GM23338 (cell line): ENCODE measurements around the gene THEM5. TPM values are rescaled to one million over a fixed set of nuclear protein-coding genes. Genes with fewer than 3 reads are reported as not detected.

ENCODE experiments used
- ATAC-seq: fragments of 200-7000 bp; cut with Tn5 transposase; 3 replicates; pipeline ENCODE4 v1.9.1; 2020
- DNase-seq: peaks from one replicate; pipeline ENCODE4 v3.0.0-alpha.2; 2015; ENCODE audit warnings: low spot score
- H2AFZ ChIP-seq: fragments of 200-600 bp; sonication (generic); 2 replicates; pipeline ENCODE4 v1.8.0; 2016; ENCODE audit warnings: antibody characterized with exemption, mild to moderate bottlenecking, moderate library complexity
- H3F3A ChIP-seq: fragments of 200-600 bp; sonication (generic); replicated peaks from 2 replicates; pipeline ENCODE4 v1.8.0; 2017; ENCODE audit warnings: antibody characterized with exemption, mixed run types, low read depth
- H3K27ac ChIP-seq: fragments of 200-600 bp; sonication (generic); 2 replicates; pipeline ENCODE4 v1.6.1; 2016; ENCODE audit warnings: low read depth
- H3K27me3 ChIP-seq: fragments of 200-600 bp; sonication (generic); 2 replicates; pipeline ENCODE4 v1.8.0; 2016; ENCODE audit warnings: mild to moderate bottlenecking, mixed run types, moderate library complexity; ENCODE audit not compliant: insufficient read depth
- H3K36me3 ChIP-seq: fragments of 200-600 bp; sonication (generic); 2 replicates; pipeline ENCODE4 v1.8.0; 2016; ENCODE audit warnings: mild to moderate bottlenecking; ENCODE audit not compliant: insufficient read depth
- H3K4me1 ChIP-seq: fragments of 200-600 bp; sonication (generic); 2 replicates; pipeline ENCODE4 v1.8.0; 2016; ENCODE audit warnings: mild to moderate bottlenecking, moderate library complexity; ENCODE audit not compliant: insufficient read depth
- H3K4me2 ChIP-seq: fragments of 200-600 bp; sonication (generic); 2 replicates; pipeline ENCODE4 v1.7.1; 2017; ENCODE audit warnings: mixed run types
- H3K4me3 ChIP-seq: fragments of 200-600 bp; sonication (generic); 2 replicates; pipeline ENCODE4 v1.6.1; 2016; ENCODE audit warnings: mixed run types
- H3K79me2 ChIP-seq: fragments of 200-600 bp; sonication (generic); replicated peaks from 2 replicates; pipeline ENCODE4 v1.8.0; 2017; ENCODE audit warnings: mild to moderate bottlenecking; ENCODE audit not compliant: insufficient read depth
- H3K9me2 ChIP-seq: fragments of 200-600 bp; sonication (generic); 2 replicates; pipeline ENCODE4 v1.8.0; 2017; ENCODE audit not compliant: insufficient read depth
- H4K20me1 ChIP-seq: fragments of 200-600 bp; sonication (generic); replicated peaks from 2 replicates; pipeline ENCODE4 v1.8.0; 2017; ENCODE audit warnings: mild to moderate bottlenecking; ENCODE audit not compliant: insufficient read depth
- H3K27ac Mint-ChIP-seq: 2 replicates; pipeline ENCODE4 v1.8.0; 2020; ENCODE audit warnings: inconsistent platforms, mild to moderate bottlenecking, moderate library complexity, mixed read lengths
- H3K27me3 Mint-ChIP-seq: 3 replicates; pipeline ENCODE4 v1.8.0; 2022; ENCODE audit warnings: low read depth, mild to moderate bottlenecking, moderate library complexity, mixed read lengths, inconsistent platforms; ENCODE audit not compliant: insufficient read depth, poor library complexity
- H3K36me3 Mint-ChIP-seq: 3 replicates; pipeline ENCODE4 v1.8.0; 2021; ENCODE audit warnings: low read depth, mild to moderate bottlenecking, inconsistent platforms, moderate library complexity, mixed read lengths
- H3K4me1 Mint-ChIP-seq: 3 replicates; pipeline ENCODE4 v1.8.0; 2020; ENCODE audit warnings: mild to moderate bottlenecking, inconsistent platforms, mixed read lengths
- H3K4me3 Mint-ChIP-seq: 3 replicates; pipeline ENCODE4 v1.8.0; 2021; ENCODE audit warnings: moderate library complexity, mild to moderate bottlenecking, inconsistent platforms, mixed read lengths
- H3K9me3 Mint-ChIP-seq: 3 replicates; pipeline ENCODE4 v1.8.0; 2020; ENCODE audit warnings: moderate library complexity, mild to moderate bottlenecking, inconsistent platforms, mixed read lengths
- EZH2 ChIP-seq: fragments of 200-600 bp; sonication (generic); IDR thresholded peaks from one replicate; pipeline ENCODE4 v1.8.0; 2017; ENCODE audit warnings: antibody characterized with exemption, mild to moderate bottlenecking, low read depth; ENCODE audit not compliant: unreplicated experiment
- EZH2phosphoT487 ChIP-seq: fragments of 200-600 bp; sonication (generic); IDR thresholded peaks from one replicate; pipeline ENCODE4 v1.8.1; 2018; ENCODE audit warnings: antibody characterized with exemption; ENCODE audit not compliant: unreplicated experiment
- POLR2AphosphoS5 ChIP-seq: IDR thresholded peaks from 2 replicates; pipeline ENCODE4 v1.6.1; 2016; ENCODE audit warnings: antibody characterized with exemption, low read depth
- STAT1 ChIP-seq: IDR thresholded peaks from one replicate; pipeline ENCODE4 v1.6.1; 2016; ENCODE audit warnings: antibody characterized with exemption; ENCODE audit not compliant: unreplicated experiment
- polyA plus RNA-seq: library from polyadenylated mRNA; unstranded; fragments of >200 nt; fragmentation: Nextera tagmentation; extraction: Ambion mirVana; gene quantifications from 2 replicates; pipeline ENCODE4 v1.2.1, GENCODE V29; 2016
- total RNA-seq: library from RNA; depleted of rRNA; stranded (reverse); fragments of >200 nt; shearing (Covaris generic); gene quantifications from 2 replicates; pipeline ENCODE4 v1.2.3, GENCODE V29; 2014
- TF ChIP-seq, protein P1 (sequence below): IDR thresholded peaks from 2 replicates; pipeline ENCODE4 v1.6.1; 2016; ENCODE audit warnings: antibody characterized with exemption
- TF ChIP-seq, protein P2 (sequence below): fragments of 250-450 bp; sonication (Bioruptor Pico); IDR thresholded peaks from 2 replicates; pipeline ENCODE4 v1.5.0; 2020; ENCODE audit warnings: mild to moderate bottlenecking, moderate library complexity

The THEM5 gene
- total and polyA plus RNA-seq, 2 experiments from 2014 or later: not detected

DNA sequence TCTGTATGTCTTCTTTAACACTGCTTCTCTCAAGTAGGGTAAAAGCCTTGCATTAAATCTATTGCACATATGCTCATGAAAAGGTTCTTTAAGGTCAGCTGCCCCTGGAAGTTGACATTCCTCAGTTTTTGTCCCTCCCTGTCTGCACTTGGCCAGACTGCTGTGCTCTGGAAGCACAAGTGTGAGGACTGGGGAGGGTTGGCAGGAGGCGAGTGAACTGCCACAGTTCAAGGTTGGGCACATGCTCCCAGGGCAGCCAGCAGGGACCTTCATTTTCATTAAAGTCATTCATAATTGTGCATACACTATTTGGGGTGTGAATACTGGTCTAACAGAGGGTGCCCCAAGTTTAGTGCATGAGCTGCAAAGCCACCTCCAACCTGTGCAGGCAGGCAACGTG lies 10.9 kb upstream of the THEM5 start:
- Histone ChIP-seq H3K4me3 (no peak overlapping the region), H3F3A (no peaks in the 10 kb centered on the region), H3K9me2 (no peaks in the 10 kb centered on the region), H3K27ac (no peak overlapping the region), H2AFZ (no peak overlapping the region), H3K79me2 (no peaks in the 10 kb centered on the region), H3K36me3 (no peaks in the 10 kb centered on the region), H3K27me3 (peaks cover 62% of the 10 kb centered on the region), H4K20me1 (no peaks in the 10 kb centered on the region; the same call in 1 of the 2 replicates), H3K4me1 (peaks cover 5% of the 10 kb centered on the region; the same call in 1 of the 2 replicates), H3K4me2 (no peak overlapping the region)
- no peak overlapping the region for H3K4me3 Mint-ChIP-seq
- H3K4me1 Mint-ChIP-seq: peaks cover 22% of the 10 kb centered on the region
- DNase-seq: no peak
- no peak for ATAC-seq
- H3K9me3 Mint-ChIP-seq: no peaks in the 10 kb centered on the region; the same call in 2 of the 3 replicates
- peaks cover 37% of the 10 kb centered on the region for H3K27me3 Mint-ChIP-seq
- H3K27ac Mint-ChIP-seq: no peak overlapping the region
- TF ChIP-seq STAT1 (no peak), EZH2 (no peak), EZH2phosphoT487 (no peak), POLR2AphosphoS5 (no peak)
- TF ChIP-seq, protein P1, sequence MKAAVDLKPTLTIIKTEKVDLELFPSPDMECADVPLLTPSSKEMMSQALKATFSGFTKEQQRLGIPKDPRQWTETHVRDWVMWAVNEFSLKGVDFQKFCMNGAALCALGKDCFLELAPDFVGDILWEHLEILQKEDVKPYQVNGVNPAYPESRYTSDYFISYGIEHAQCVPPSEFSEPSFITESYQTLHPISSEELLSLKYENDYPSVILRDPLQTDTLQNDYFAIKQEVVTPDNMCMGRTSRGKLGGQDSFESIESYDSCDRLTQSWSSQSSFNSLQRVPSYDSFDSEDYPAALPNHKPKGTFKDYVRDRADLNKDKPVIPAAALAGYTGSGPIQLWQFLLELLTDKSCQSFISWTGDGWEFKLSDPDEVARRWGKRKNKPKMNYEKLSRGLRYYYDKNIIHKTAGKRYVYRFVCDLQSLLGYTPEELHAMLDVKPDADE: no peak
- TF ChIP-seq, protein P2, sequence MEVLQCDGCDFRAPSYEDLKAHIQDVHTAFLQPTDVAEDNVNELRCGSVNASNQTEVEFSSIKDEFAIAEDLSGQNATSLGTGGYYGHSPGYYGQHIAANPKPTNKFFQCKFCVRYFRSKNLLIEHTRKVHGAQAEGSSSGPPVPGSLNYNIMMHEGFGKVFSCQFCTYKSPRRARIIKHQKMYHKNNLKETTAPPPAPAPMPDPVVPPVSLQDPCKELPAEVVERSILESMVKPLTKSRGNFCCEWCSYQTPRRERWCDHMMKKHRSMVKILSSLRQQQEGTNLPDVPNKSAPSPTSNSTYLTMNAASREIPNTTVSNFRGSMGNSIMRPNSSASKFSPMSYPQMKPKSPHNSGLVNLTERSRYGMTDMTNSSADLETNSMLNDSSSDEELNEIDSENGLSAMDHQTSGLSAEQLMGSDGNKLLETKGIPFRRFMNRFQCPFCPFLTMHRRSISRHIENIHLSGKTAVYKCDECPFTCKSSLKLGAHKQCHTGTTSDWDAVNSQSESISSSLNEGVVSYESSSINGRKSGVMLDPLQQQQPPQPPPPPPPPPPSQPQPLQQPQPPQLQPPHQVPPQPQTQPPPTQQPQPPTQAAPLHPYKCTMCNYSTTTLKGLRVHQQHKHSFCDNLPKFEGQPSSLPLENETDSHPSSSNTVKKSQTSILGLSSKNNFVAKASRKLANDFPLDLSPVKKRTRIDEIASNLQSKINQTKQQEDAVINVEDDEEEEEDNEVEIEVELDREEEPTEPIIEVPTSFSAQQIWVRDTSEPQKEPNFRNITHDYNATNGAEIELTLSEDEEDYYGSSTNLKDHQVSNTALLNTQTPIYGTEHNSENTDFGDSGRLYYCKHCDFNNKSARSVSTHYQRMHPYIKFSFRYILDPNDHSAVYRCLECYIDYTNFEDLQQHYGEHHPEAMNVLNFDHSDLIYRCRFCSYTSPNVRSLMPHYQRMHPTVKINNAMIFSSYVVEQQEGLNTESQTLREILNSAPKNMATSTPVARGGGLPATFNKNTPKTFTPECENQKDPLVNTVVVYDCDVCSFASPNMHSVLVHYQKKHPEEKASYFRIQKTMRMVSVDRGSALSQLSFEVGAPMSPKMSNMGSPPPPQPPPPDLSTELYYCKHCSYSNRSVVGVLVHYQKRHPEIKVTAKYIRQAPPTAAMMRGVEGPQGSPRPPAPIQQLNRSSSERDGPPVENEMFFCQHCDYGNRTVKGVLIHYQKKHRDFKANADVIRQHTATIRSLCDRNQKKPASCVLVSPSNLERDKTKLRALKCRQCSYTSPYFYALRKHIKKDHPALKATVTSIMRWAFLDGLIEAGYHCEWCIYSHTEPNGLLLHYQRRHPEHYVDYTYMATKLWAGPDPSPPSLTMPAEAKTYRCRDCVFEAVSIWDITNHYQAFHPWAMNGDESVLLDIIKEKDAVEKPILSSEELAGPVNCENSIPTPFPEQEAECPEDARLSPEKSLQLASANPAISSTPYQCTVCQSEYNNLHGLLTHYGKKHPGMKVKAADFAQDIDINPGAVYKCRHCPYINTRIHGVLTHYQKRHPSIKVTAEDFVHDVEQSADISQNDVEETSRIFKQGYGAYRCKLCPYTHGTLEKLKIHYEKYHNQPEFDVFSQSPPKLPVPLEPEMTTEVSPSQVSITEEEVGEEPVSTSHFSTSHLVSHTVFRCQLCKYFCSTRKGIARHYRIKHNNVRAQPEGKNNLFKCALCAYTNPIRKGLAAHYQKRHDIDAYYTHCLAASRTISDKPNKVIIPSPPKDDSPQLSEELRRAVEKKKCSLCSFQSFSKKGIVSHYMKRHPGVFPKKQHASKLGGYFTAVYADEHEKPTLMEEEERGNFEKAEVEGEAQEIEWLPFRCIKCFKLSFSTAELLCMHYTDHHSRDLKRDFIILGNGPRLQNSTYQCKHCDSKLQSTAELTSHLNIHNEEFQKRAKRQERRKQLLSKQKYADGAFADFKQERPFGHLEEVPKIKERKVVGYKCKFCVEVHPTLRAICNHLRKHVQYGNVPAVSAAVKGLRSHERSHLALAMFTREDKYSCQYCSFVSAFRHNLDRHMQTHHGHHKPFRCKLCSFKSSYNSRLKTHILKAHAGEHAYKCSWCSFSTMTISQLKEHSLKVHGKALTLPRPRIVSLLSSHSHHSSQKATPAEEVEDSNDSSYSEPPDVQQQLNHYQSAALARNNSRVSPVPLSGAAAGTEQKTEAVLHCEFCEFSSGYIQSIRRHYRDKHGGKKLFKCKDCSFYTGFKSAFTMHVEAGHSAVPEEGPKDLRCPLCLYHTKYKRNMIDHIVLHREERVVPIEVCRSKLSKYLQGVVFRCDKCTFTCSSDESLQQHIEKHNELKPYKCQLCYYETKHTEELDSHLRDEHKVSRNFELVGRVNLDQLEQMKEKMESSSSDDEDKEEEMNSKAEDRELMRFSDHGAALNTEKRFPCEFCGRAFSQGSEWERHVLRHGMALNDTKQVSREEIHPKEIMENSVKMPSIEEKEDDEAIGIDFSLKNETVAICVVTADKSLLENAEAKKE: no peak
- H3K36me3 Mint-ChIP-seq: no peaks in the 10 kb centered on the region
